NCI-H146 treated with DMSO at 0.1 percent for 48 hours (cell line): Measurements from ENCODE around the gene LRRC8C.
"Not testable (repeated sequence)": the region's sequence is repeated elsewhere in the genome, so short reads cannot be mapped to it uniquely, and the experiment has no call there.

Experiments
- DNase-seq: peaks from one replicate; lab custom pipeline; 2025; ENCODE audit not compliant: unreplicated experiment; lab: John Stamatoyannopoulos, UW

The LRRC8C gene

DNA sequence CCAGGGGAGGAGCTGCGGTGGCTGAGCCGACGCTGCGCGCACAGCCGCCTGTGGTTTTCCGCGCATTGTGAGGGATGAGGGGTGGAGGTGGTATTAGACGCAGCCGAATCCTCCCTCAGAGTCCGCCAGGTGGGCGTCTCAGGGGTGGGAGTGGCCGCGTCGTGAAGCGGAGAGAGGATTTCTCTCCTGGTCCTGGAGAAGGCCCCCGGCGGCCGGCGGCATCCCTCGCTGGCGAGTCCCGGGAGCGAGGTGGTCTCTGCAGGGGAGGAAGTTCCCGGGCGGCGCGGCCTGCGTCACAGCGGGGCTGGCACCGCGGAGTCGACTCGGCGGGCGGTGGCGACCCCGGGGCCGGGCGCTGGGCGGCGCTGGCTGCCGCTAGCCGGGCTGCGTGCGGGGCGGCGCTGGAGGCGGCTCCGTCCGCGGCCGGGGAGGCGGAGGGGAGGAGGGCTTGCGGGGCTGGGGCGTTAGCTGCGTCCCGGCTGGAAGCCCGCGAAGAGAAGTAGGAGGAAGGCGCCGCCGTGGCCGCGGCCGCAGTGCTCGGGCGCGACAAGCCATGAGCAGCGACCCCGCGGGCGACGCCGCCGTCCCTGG lies at the start of gene LRRC8C:
Gene LRRC8C (plus strand): TSS at position 464 of the 591 bp plus-strand sequence. CDS start 53,354 bp downstream, outside the sequence.
- peak; percentile 63 for DNase-seq

DNA sequence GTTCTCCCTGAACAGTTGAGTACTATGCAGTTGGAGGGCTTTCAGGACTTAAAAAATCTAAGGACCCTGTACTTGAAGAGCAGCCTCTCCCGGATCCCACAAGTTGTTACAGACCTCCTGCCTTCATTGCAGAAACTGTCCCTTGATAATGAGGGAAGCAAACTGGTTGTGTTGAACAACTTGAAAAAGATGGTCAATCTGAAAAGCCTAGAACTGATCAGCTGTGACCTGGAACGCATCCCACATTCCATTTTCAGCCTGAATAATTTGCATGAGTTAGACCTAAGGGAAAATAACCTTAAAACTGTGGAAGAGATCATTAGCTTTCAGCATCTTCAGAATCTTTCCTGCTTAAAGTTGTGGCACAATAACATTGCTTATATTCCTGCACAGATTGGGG lies 48.7 kb upstream of the LRRC8C start:
- no peak for DNase-seq

DNA sequence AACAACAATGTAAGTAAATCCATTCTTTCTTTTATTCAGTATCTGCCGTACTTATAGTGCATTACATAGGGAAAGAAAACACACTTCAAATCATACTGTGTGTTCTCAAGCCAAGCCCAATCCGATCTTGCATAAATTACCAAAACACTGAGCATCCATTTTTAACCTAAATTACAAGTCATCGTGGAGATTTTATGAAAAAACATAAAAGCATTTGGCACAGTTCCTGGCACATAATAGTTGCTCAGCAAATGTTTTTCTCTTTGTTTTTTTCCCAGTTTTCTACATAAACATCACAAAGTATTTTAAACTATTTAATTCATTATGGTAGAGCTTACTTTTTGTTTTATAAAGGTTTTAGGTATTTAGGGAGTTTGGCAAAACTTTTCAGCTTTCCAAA lies 48.1 kb upstream of the LRRC8C start:
- no peak for DNase-seq

DNA sequence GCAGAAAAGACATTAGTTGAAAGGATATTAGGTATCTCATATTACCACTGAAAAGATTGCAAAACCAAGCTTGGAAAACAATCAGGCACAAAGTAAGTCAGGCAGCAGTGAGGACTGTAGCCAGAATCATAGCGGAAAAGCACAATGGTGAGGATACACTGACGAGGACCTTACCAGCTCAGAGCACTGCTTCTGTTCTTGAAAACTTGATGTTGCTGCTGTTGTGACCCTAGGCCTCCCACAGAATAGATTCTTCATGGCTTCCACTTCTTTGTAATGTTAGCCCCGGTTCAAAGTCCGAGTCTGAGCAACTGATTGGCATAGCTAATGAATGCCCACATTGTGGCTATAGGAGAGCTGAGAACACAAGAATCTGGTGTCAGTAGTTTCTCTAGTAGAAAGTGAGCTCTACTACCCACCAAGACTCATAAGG lies 45.2 kb upstream of the LRRC8C start:
- DNase-seq: no peak

DNA sequence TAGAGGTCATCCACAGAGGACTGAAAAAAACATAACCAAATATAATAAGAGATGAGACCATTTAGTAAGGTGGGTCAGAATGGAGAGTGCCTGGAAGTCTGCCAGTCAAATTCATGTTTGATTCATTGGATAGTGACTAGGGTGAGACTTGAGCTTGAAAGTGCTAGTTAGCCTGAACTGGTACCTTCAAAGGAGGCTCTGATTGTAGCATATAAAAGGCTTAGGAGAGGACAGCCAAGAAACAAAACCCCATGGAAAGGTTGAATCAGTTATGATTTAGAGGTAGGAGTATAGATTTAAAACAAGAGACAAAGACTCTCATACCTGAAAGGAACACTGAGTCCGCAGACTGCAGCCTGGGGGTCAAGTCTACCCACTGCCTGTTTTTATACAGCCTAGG lies 44.4 kb upstream of the LRRC8C start:
- DNase-seq: no peak

DNA sequence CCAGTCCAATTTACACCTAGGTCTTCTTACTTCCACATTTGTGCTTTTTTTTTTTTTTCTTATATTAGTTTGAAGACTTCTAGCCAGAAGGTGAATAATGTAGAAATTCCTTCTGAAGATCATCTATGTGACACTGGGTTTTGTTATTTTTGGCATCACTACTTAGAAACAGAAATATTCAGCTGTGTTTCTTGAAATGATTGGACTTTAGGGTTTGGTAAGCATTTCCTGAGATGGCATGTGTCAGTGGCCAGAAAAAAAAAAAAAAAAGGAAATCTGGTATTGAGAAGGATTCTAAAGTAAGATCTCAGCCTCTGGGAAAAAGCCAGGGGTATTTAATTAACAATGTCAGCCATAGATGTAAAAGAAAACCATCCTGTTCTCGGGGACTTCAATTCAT lies 43.4 kb upstream of the LRRC8C start:
- no peak for DNase-seq

DNA sequence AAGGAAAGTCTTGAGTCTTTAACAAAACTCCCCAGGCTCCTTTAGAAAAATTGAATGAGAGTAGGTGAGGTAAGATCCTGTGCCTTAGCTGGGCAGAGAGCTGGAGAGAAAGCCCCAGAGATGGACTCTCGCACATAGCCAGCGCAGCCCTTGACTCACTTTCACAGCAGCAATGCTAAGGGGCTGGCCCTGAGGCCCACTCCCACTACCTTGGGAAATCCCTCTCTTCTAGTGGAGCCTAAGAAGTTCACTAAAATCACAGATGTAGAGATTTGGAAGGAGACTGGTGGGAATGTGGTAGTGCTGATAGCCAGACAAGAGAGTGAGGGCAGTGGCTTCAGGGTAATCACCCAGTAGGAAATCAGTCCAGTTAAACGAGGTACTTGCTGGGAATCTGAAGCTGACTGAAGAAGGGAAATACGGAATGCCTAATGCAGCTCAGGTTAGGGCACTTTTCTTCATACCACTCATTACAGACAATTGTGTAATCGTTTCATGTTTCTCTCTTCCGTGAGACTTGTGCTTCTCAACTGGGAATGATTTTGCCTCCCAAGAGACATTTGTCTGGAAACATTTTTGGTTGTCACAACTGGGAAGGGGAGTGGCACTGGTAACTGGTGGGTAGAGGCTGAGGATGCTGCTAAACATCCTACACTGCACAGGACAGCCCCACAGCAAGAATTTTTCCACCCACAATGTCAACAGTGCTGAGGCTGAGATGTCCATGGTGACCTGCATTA lies 42.4 kb upstream of the LRRC8C start:
- no peak for DNase-seq

DNA sequence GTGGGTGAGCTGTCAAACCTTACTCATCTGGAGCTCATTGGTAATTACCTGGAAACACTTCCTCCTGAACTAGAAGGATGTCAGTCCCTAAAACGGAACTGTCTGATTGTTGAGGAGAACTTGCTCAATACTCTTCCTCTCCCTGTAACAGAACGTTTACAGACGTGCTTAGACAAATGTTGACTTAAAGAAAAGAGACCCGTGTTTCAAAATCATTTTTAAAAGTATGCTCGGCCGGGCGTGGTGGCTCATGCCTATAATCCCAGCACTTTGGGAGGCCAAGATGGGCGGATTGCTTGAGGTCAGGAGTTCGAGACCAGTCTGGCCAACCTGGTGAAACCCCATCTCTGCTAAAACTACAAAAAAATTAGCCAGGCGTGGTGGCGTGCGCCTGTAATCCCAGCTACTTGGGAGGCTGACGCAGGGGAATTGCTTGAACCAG lies 40.0 kb upstream of the LRRC8C start:
- DNase-seq: not testable (repeated sequence)

DNA sequence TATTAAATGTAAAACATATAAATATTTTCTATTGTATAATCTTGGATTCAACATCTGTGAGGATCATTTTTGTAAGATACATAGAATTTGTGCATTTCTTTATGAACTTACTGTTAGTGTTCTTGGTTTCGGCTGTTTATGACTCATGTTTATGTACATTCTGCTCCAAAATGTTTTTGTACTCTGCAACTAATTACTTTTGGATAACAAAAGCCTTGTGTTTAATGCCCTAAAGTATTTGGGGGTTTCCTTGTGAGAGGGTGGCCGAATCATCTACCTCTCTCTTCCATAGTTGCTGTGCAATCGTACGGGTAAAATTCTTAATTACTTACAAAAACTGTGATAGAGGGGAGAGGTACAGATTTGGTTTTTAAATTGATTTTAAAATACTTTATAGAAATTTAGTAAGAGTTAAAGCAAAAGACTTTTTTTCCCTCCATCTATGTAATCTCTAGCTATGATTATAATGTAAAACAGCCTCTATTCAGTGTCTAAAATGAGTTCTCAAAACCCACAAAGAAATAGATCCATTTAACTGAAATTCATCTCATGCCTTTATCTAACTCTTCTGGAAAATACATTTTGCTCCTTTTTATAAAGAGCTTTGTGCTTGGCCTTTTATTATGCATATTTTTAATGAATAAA lies 38.7 kb upstream of the LRRC8C start:
- no peak for DNase-seq

DNA sequence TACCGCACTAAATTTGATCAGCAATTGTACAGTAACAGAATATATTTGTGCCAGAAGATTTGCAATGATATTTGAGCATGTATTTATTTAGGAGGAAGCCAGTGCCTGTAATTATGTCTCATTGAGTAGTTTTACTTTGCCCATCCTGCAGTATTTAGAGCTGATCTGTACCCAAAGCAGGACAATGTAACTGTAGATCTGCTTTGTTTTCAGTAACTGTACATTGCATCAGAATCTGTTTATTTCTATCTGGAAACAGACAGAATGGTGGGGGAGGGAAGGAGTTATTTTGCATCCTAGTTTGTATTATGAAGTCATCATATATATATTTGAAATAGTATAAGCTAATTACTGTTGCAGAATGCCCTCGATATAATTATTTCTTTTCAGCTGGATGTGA lies 36.2 kb upstream of the LRRC8C start:
- DNase-seq: no peak

DNA sequence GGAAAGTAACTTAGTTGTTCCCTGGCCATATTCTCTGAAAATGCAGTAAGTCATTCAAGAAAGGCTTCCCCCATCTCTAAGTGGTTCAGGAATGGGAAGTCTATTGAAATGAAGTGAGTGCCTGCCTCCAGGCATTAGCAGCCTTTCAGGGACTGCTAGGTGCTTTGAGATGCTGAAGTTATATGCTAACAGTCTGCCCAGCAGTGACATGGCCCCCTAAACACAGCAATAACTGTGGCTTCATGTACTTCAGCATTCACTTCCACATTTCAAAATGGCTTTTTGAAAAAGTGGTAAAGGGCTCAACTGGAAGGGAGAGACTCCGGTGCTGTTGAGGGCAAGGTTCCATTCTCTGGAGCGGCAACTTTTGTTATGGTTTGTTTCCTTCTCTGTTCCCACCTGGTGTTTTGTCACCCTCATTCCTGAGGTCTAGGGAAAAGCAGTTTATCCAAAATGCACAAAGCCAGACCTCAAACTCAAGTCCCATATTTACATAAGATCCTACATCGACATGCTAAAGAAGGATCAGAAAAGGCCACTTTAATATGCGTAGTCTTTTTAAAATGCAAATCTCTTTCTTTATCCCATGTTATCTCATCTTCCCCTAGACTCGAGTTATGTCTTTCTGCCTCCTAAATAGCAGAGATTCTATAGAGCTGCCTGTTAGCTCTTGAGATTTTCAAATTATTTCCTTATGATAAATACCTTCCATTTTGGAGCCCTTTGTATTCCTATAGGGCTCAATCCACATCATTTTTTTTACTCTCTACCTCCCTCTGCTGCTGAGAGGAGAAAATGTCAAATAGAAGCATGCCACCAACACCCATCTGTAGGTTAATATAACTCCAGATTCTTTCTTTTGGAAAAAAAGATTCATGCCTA lies 34.2 kb upstream of the LRRC8C start:
- DNase-seq: peak; percentile 30

DNA sequence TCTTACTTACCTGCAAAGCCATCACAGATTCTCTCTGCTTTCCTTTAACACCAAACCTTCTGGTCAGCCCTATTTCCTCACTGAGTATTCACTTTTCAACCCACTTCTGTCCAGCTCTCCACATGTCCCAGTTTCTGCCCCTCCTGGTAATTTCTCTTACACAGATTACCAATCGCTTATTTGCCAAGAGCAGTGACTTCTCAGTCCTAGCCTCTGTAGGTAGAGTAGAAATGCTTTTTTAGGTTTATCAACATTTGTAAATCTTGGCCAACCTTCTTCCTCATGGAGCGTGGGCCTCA lies 33.6 kb upstream of the LRRC8C start:
- no peak for DNase-seq

DNA sequence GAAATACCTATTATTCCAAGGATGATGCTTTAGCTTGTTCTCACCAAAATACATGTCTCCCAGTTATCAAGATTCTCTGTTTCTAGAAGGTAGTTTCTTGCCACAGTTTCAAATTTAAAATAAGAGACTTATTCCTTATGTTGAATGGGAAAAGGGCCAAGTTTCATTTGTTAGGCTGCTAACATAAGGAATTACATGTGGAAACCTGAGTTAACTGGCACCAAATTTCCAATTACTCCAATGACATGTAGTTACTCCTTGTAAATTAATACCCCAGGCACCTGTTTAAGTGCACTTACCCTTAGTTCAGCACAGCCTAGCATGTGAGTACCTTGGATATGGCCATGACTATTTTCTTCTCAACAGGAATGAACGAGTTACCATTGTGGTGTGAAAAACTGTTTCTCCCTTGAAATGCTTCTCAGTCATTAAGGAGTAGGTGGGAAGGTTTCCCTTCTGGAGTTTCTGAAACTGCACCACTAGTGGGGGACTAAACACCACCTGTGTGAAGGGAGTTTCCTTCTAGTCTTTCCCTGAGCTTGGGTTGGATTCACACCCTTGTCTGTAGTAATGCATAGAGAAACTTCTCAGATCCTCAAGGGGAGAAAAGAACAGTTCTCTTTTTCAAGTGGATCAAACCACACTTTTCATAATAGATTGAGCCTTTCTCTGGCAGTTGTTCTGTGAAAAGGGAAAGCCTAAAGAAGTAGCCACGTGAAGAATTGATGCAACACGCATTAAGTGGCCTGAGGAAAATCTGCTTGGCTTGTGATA lies 32.3 kb upstream of the LRRC8C start:
- DNase-seq: no peak

DNA sequence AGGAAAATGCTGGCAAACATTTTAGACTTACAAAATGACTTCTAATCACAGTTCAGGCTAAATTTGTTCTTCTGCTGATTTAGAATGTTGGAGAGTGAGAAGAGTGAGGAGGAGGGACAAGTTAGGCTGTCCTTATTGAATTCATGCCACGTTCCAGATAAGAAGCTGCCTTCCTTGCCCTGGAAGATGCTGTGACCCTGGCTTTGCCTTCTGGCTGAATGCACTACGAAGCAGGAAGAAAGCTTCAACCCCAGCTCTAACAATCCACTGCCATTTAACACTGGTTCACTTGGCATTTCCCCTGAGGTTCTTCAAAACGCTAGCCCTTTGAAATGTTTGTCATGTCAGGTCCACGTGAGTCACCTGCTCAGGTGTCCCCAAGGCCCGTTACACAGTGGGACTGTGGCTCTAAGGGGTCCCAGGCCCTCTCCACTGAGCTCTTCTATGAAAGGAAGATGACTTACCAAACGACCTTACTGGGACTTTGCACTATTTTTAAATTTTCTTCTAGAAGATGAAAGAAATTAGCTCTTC lies 30.0 kb upstream of the LRRC8C start:
- no peak for DNase-seq

DNA sequence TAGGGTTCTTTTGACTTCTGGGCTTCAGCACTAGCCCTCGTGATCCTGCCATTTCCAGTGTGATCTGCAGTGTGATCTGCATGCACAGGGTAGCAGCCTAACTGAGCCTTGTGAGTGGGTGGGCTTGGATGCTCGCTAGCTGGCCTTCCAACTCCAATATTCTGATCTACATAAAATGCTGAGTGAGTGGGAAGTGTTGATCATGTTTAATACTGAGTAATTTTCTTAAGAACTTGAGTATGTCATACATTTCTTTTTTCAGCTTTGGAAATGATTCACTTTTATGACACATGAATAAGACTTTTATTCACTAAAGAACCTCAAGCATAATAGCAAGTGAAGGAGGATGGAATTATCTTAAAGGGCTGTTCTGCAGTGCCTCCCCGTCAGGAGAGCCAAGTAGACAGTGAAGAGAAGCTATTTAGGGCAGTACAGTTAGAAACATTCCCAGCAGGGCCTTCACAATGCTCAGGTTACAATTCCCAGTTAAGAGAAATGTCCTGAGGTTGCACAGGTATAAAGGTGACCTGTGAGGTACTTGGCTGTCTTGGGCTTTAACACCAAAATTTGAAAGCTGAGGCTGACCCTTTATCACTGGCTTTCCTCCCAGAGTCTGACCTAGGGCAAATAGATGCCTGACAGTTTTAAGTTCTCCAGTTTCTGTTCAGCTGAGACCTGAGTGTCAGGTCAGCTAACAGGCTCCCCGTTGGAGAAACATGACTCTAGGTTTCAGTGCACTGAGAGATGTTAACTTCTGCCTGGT lies 29.1 kb upstream of the LRRC8C start:
- DNase-seq: no peak

DNA sequence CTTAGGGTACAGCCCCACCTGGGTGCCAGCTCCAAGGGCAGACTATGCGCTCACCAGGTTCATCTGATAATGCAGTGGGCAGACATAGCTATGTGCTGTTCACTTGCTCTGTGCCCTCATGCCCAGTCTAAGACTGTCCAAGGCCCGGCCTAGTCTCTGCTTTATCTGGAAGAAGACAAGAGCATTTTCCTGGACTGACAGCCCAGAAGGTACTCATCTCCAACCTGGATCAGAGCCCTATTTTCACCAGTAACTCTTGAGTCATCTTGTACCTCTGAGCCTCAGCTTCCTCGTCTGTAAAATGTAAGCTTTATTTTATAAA lies 28.5 kb upstream of the LRRC8C start:
- DNase-seq: no peak

DNA sequence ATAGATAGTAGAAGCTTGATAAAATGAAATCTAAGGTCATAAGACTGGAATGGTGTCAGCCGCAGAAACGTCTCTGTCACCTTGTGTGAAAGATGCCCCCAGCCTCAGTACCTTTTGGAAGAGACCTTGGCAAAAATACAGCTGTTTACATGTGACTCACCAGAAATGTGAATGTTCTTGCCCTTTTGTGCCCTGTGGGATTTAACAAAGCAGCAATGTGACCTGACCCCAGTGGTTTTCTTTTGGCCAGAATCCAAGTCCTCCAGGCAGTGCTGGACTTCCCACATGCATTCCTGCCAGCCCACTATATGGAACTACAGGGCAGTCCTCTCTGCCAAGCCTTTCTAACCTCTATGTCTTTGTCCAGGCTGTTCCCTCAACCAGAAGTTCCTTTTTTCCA lies 27.2 kb upstream of the LRRC8C start:
- no peak for DNase-seq

DNA sequence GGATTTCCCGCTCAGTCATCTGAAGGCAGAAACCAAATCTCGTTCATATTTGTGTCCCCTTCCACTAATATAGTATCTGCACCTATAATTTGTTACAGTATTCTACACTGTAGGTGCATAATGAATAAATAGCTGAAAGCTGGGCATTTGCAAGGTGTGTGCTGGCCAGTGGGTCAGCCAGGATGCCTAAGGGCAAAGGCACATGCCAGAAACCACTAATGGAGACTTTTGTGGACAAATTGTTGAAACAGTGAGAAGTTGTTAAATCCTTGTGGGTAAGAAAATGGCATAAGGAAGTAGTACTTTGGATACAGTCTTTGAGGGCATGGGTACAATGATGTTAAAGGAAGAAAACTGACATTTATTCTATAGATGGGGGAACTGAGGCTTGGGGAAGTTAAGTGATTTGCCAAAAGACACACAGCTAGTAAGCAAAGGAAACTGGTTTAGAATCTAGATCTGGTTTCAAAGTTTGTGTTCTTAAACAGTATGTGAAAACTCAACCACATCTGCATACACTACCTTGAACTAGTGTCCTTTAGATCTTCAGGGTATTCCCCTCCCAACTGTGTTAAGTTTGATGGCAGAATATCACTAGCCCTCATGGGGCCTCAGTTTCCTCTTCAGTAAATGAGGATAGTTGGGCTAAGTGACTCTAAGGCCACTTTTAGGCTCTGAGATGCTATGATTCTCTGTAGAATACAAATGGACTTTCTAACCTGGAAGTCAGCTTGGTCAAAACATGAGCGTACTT lies 26.5 kb upstream of the LRRC8C start:
- DNase-seq: no peak

DNA sequence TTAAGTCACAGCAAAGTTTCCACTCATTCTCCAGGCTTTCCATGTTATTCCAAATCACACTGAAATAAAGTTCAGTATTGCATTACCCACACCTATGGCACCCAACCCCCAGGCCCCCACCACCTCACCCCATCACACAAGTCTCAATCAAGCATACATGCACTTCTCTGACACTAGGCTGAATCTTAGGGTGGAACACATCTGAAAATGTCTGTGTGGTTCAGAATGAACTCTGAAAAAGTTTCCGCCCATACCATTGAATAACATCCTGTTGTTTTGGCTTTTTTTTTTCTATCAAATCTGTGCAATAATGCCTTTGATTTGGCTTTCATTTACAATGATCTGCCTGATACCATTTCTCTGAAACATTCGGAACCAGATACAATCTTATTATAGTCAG lies 25.8 kb upstream of the LRRC8C start:
- no peak for DNase-seq
